ENCODE results near the gene PMF1.

The PMF1 gene

DNA sequence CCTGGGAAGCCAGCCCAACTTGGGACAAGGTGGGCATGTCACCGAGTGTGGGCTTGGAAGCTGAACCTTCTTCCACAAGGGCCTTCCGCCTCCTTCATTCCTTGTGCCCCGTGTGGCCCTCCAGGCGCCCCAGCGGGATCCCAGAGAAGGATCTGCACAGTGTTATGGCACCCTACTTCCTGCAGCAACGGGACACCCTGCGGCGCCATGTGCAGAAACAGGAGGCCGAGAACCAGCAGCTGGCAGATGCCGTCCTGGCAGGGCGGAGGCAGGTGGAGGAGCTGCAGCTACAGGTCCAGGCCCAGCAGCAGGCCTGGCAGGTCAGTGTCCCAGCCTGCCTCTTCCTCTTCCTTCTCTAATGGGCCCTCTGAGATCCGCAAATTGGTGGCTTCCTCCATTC lies 23.4 kb downstream of the PMF1 start:
- DNase-seq (ENCODE audit: low spot score): no peak

DNA sequence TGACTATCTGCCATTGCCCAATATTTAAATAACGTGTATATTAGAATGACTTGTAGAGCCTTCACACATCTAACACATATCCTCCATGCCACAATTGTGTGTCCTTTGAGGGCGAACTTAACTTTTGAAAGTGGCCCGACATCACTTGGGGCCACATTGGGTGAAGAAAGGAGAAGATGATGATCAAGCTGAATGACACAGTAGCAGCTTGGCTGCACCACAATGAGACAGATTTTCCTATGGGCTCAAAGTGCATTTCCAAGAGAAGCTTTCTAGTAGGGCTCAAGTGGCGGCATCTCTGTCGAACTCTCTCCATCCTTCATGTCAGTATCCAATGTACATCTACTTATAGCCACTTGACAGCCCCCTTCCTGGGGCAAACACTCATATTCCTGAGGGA lies 25.4 kb downstream of the PMF1 start:
- no peak for DNase-seq (ENCODE audit: low spot score)

DNA sequence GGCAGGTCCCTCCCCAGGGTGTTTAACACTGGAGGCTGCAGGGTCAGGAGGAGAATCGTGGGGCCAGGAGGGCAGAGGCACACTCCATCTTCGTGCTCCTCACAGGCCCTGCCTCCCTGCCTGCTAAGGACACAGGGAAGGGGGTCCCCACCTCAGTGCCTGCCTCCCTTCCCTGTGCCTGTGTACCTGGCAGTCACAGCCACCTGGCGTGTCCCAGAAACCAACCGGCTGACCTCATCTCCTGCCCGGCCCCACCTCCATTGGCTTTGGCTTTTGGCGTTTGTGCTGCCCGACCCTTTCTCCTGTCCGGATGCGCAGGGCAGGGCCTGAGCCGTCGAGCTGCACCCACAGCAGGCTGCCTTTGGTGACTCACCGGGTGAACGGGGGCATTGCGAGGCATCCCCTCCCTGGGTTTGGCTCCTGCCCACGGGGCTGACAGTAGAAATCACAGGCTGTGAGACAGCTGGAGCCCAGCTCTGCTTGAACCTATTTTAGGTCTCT lies 28.6 kb downstream of the PMF1 start:
- DNase-seq (ENCODE audit: low spot score): no peak

DNA sequence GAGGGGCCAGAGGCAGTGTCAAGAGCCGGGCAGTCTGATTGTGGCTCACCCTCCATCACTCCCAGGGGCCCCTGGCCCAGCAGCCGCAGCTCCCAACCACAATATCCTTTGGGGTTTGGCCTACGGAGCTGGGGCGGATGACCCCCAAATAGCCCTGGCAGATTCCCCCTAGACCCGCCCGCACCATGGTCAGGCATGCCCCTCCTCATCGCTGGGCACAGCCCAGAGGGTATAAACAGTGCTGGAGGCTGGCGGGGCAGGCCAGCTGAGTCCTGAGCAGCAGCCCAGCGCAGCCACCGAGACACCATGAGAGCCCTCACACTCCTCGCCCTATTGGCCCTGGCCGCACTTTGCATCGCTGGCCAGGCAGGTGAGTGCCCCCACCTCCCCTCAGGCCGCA lies 29.1 kb downstream of the PMF1 start, which contains the start of gene BGLAP:
Gene BGLAP (plus strand): TSS at position 259 of the 400 bp plus-strand sequence. CDS start 48 bp downstream, at position 307.
- DNase-seq (ENCODE audit: low spot score): no peak

DNA sequence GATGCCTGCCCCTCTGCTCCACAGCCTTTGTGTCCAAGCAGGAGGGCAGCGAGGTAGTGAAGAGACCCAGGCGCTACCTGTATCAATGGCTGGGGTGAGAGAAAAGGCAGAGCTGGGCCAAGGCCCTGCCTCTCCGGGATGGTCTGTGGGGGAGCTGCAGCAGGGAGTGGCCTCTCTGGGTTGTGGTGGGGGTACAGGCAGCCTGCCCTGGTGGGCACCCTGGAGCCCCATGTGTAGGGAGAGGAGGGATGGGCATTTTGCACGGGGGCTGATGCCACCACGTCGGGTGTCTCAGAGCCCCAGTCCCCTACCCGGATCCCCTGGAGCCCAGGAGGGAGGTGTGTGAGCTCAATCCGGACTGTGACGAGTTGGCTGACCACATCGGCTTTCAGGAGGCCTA lies 29.9 kb downstream of the PMF1 start:
- no peak for DNase-seq (ENCODE audit: low spot score)

DNA sequence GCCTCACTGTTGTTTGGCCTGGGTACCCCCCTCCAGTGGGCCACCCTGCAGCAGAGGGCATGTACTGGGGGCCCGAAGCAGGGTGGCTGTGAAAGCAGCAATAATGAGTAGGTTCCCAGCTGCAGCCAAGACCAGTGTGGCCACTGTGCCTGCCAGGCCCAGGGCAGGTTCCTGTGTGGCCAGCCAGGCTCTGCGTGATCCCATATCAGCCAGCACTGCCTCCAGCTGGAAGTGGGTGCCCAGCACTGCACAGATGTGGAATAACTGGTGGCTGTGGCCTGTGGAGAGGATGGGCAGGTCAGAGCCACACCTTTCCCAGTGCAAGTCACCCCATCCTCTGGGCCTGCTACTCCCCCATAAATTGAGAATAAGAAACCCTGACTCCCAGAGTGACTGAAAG lies 31.3 kb downstream of the PMF1 start:
- no peak for DNase-seq (ENCODE audit: low spot score)

DNA sequence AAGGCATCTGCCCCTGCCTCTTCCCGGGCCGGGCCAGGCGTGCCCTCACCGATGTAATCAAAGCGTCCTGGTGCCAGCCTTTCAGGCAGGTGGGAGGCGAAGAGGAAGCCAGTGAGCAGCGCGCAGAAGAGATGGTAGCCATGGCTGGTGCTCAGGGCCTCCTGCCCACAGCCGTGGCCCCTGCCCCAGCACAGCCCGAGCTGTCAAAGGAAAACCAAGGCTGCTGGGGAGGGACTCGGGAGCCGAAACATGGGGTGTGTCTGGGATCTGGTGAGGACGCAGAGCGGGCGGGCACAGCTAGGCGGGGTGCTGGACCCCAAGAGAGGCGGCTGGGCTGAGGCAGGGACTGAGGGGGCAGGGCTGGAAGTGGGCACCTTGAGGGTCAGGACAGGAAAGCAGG lies 31.9 kb downstream of the PMF1 start:
- no peak for DNase-seq (ENCODE audit: low spot score)

DNA sequence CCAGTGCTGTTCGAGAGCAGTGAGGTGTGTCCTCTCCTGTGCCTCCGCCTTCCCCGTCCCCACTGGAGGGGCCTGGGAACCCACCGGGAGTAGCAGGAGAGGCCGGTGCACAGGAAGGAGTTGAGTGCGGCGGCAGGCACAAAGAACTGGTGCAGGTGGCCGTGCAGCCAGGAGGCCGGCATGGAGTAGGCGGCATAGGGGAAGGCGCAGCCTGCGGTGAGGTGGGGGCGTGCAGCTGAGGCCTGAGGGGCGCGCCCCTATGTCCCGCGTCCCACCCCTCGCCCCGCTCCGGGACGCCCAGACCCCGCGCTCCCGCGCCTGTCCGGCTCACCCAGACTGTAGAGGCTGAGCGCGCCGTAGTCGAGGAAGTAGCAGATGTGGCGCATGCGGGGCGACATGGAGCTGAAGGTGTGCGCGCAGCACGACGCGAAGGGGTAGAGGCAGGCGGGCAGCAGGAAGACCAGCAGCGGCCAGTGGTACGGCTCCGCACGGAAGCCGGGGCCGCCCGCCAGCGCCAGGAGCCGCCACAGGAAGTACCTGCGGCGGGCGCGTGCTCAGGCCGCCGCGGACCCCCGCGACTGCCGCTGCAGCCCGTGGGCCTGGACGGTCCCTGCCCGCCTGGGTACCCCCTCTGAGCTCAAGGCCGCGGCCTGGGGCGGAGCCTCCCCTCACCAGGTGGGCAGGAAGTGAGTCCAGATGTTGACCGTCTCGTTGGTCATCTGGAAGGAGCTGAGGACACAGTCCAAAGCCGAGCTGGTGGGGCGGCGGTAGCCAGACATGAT lies 32.8 kb downstream of the PMF1 start:
- no peak for DNase-seq (ENCODE audit: low spot score)

DNA sequence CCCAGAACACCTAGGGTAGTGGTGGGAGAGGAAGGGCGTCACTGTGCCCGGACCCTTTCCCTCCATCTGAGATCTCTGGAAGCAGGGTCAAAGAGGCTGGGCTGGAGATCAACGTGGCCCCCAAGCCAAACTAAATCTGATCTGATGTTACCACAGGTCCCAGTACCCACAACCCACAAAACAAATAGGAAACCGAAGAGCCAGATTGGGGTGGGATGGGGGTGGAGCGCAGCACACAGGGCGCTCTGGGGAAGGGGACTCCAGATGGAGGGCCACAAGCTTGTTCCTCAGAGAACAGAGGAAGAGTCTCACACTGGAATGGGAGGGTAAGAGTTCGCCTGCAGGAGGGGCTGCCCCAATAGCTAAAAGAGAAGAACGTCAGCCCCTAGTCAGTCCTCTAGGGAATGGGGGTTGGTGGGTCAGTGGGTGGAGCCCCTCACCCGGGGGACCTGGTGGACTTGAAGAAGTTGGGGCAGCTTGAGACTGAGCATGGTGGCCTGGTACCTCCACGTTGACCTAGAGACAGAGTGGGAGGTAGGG lies 33.5 kb downstream of the PMF1 start:
- no peak for DNase-seq (ENCODE audit: low spot score)

DNA sequence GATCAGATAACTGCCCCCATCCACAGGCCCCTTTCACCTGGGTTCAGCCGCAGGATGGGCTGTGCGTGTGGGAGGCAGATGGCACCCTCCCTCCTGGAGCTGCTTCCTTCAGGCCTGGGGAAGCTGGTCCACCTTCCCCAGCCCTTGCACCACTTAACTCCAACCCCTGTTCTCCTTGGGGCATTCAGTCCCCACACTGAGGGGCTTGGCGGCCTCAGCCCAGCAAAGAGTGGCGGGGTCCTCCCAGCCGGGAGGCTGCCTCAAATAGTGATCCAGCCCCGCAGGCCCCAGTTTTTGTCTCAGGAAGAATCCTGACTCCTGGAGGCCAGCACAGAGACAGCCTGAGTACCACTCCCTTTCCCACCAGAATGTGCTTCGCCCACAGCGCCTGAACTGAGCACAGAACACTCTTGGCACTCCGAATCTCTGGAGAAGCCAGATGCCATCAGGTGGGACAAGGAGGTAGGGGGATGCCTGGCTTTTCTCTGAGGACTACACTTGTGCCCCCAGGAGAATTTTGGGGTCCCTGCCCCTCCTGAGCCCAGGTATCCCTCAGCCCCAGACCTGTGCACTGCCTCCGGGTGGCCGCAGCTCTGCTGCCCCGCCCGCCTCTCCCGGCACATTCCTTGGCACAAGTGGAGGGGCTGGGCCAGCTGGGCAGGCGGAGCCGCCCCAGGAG lies 34.1 kb downstream of the PMF1 start:
- DNase-seq (ENCODE audit: low spot score): no peak

DNA sequence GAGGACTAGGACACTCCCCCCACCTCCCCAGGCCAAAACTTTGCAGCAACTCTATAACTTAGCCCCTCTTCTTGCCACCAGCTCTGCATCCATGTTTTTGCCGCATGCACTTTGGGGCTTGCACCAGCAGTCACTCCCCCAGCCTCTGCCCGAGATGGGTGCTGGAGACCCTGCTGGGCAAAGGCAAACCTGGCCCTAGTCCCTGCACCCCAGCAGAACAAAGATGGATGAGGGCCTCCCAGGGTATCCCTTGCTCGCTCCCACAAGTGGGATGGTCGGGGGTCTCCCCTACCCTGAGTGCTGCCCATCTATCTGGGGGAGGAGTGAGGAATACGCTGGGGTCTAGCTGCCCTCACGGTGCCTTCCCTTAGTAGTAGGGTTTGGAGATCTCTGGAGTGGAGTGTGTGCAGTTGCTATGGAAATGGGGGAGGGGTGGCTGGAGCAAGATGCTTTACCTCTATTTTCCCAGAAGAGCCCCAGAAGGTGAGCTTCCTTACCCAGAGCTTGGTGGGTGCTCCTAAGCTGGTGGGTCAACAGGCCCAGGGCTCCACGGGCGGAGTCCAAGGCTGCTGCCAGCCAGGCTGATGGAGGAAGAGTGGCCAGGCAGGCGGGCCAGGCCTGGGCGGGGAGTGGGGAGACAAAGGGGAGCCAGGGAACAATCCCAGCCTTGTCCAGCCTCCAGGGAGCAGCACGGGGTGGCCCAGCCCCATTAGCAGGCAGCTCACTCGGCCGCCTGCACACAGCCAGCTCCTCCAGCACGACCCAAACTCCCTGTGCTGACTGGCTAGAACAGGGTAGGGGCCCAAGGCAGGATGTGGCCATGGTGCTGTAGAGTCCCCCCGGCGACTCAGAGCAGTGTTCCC lies 34.9 kb downstream of the PMF1 start, which contains the start of gene PAQR6:
Gene PAQR6 (minus strand): TSS at position 597 of the 863 bp plus-strand sequence. CDS start 1,325 bp downstream, outside the sequence.
- DNase-seq (ENCODE audit: low spot score): no peak

DNA sequence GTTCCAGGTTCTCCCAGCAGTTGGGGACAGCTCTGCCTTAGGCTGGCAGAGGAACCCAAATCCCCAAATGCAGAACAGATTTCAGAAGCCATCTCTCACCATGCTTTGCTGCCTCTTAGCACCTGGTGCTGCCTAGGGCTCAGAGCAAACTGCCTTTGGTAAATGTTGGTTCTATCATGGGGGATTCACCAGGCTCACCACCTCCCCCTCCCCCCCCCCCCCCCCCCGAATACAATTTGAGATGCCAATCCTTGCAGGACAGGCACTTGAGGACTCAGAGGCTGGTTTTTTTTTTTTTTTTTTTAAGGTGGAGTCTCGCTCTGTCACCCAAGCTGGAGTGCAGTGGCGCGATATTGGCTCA lies 35.5 kb downstream of the PMF1 start:
- no peak for DNase-seq (ENCODE audit: low spot score)

DNA sequence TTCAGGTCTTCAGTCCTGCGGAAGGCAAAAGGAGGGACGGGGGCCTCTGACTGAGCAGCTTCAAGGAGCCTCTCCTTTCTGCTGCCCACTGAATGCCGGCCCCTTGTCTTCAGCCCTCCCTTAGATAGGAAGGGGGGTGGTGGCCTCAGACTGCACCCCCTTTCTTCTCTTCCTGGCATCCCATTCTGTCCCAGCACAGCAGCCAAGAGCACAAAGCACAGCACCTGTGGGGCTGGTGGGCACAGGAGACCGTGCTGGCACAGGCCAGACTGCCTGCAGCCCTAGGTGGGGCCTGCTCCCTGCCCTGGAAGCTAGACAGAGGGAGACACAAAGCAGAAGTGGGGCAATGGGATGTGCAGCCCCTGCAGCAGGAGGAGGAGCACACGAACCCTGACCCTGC lies 36.8 kb downstream of the PMF1 start:
- DNase-seq (ENCODE audit: low spot score): no peak

DNA sequence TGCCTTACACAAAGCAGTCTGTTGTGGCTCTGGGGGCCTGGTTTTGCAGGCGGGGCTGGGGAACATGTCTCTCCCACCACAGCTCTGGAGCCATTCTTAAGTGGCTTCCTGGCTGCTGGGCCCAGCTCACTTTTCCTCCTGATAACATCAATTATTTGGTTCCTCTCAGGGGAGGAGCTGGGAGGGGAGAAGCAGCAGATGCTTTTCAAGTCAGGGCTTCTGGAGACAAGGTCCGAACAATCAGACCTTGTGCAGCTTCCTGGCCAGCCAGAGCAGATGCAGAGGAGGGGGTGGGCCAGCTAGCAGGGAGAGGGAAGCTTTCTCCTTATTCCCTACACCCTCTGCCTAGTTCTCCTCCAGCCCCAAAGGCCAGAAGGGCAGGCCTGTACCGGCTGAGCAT lies 38.7 kb downstream of the PMF1 start:
- no peak for DNase-seq (ENCODE audit: low spot score)

DNA sequence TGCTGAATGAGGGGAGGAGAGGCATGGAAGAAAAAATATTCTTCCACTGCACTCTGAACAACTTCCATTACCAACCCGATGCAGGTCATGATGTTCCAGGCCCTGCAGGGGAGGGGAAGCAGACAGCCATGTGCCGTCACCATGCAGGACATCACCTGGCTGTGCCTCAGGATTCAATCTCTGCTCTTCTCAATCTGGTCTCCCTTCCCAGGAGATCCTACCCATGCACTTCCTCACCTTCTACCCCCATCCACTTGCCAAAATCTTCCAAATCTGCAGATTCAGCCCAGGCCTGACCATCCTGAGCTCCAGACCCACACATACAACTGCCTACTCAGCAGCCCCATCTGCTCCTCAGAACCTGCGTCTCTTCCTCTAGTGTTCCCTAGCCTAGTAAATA lies 40.8 kb downstream of the PMF1 start:
- no peak for DNase-seq (ENCODE audit: low spot score)

DNA sequence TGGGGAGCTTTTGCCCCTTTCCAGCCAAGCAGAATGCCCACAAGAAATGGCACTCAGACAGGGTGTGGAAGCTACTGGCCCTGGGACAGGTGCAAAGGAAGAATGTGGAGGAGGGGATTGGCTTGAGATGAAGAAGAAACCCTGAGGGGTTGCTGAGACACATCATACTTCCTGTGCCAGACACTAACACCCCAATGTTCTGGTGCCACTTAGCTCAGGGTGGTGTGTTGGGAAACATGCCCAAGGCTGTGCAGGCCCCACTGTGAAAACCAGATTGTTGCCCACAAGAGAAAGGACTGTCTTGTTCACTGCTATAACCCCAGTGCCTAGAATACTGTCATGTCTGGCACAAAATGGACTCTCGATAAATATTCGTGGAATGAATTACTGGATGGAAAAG lies 44.9 kb downstream of the PMF1 start:
- DNase-seq (ENCODE audit: low spot score): no peak

DNA sequence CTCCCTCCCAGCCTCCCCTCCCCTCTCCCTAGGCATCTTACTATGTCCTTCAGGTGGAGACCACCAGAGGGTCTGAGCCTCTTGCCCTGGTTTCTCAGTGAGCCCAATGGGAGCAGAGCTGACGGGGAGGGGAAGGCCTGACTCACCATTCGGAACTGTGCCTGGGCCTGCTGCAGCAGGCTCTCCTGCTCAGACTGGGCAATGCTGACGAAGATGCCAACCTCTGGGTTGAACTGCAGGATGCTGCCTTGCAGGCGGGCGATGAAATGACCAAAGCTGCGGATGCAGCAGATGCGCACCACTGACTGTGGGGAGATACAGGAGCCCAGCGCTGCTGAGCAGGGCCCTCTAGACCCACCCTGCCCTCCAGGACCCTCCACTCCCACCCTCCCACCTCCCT lies 46.1 kb downstream of the PMF1 start:
- DNase-seq (ENCODE audit: low spot score): no peak

DNA sequence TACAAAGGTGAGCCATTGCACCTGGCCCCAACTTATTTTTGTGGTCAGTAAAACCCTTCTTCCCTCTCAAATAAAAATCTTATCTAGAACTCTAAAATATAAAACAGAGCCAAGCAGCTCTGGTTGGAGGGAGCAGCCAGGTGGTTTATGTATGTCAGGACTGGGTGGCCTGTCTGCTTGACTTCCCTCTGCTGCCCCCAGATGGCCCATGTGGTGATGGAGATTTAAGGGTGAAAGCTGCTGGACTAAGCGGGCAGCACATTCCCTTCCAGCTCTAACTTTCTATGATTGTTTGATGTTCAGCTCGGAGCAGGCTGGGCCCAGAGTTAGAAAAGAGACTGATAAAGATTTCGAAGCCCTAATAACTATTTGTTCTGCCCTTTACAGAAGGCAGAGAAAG lies 47.0 kb downstream of the PMF1 start:
- DNase-seq (ENCODE audit: low spot score): no peak

DNA sequence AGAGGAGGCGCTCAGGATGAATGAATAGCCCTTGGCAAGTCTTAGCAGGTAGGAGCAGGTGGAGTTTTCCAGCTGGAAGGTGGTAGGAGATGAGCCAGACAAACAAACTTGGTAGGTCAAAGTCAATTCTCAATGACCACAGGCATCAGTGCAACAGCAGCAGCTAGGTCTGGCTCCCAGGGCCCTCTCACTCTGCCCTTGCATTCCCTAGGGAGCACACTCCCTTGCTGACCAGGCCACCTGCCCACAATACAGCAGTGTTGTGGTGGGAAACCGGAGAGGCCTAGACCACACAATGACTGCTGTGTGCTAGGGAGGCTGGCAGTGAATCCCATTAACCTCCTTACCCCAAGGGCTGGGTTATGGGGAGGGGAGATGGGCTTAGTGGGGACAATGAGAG lies 48.1 kb downstream of the PMF1 start:
- no peak for DNase-seq (ENCODE audit: low spot score)

DNA sequence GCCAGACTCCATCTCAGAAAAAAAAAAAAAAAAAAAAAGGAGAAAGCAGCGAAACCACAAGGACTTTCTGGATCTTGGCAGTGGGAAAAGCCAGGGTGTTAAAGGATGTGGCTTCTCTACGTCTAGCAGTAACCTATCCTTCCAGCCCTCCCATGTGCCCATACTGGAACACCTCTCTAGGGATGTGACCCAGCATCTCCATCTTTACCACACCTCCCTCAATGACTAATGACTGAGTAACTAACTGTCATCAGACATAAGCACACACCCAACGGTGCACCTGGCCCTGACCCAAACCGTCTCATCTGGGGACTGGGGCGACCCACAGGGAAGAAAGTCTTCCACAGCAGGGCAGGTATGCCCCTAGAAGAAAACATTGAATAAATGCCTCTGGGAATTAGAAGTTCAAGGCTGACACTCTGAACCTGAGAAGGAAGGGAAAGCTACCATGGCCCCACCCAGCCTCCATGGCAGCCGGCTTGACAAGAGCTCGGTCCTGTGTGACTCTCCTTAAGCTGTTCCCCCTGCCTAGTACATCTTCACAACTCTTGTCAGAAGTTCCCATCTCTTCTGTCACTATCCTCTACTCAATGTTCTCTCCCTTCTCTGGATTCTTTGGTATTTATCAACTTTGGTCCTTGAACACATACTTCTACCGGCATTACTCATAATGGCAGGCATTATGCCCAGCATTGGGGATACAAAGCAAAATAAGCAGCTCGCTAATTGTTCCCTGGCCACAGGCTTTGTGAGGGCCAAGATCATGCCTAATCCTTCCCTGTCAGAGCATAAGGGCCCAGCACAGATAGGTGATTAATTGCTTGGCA lies 49.9 kb downstream of the PMF1 start:
- no peak for DNase-seq (ENCODE audit: low spot score)

DNA sequence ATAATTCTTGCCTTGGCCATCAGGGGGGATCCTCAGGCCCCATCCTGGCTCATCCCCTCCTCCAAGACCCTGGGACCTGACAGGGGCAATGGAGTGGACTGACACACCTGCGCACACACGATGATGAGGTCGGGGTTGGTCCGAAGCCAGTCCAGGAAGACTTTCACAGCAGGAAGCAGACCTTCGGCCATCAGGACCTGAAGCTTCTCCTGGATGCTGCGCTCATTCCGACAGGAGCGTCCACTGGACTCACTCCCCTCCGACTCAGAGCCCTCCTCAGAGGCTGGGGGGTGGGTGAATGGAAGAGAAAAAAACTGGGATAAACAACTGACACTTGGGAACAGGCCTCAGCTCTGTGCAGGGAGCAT lies 50.5 kb downstream of the PMF1 start:
- DNase-seq (ENCODE audit: low spot score): no peak

All from left forelimb (tissue), 1 donor.